ENCODE measurements around the gene SNRK. TPM values are rescaled to one million over a fixed set of nuclear protein-coding genes. Genes with fewer than 3 reads are reported as not detected.
A peak's percentile ranks its signal among the peaks of the same experiment; 100 is the strongest.

The SNRK gene
- total and polyA plus RNA-seq, 2 of the 13 experiments (the other 11 are each of a cell fraction or from before 2014, with no cell fraction given): 11.4 to 16.1 TPM

DNA sequence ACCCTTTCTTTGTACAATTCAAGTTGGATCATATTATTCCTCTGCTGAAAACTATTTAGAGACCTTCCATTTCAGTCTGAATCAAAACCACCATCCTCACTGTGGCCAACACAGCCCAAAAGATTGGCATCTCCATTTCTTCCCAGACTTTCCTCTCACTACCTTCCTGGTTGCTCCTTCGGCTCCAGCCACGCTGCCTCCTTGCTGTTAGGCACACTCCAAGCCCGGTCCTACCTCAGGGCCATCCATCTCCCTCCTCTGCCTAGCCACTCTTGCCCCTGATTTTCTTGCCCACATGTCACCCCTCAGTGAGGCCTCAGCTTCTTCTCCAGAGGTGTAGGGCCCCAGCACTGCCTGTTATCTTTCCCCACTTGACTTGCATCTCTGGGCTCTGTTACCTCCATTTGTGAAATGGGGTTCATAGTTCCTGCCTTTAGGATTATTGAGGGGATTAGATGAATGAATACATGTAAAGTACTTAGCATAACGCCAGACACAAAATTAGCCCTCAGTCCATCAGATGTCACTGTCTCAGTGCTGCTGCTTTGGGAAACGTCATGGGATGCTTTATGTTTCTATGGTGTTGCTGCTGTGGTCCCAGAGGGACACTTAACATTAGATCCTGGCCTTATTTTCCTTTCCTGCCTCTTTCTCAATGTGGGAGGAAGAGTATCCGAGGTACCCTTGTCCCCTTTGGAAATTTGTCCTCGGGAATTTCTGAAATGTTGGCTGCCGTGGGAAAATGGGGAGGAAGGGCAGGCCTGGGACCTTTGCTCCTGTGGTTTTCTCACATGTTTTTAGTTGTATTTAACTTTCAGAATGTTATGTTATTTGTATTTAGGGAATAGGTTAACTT, 31.3 kb downstream of the SNRK start (continued):
- TF ChIP-seq ZNF790 (CRISPR knock-in tag; IDR thresholded peaks at IDR 0.05; ENCODE audit: borderline replicate concordance) (0 out of 2 replicates have a peak, but pooled peaks have one; percentile 39), RFXANK (CRISPR knock-in tag; IDR thresholded peaks at IDR 0.05) (no peak), ETV6 (CRISPR knock-in tag; conservative IDR thresholded peaks at IDR 0.05) (no peak), SIX1 (CRISPR knock-in tag; IDR thresholded peaks at IDR 0.05; ENCODE audit: borderline replicate concordance) (no peak), ZKSCAN8 (CRISPR knock-in tag; IDR thresholded peaks at IDR 0.05; ENCODE audit: borderline replicate concordance) (no peak), MEF2D (CRISPR knock-in tag; IDR thresholded peaks at IDR 0.05) (no peak), KDM4B (CRISPR knock-in tag; IDR thresholded peaks at IDR 0.05) (no peak), ZNF619 (CRISPR knock-in tag; IDR thresholded peaks at IDR 0.05) (0 out of 2 replicates have a peak, but pooled peaks have one; percentile 28), ZNF33A (CRISPR knock-in tag; IDR thresholded peaks at IDR 0.05; ENCODE audit: borderline replicate concordance) (no peak), ZNF530 (CRISPR knock-in tag; IDR thresholded peaks at IDR 0.05; ENCODE audit: low read depth) (no peak), ONECUT2 (CRISPR knock-in tag; IDR thresholded peaks at IDR 0.05) (no peak), ZNF350 (CRISPR knock-in tag; IDR thresholded peaks at IDR 0.05; ENCODE audit: borderline replicate concordance, low read depth) (no peak), PAWR (CRISPR knock-in tag; IDR thresholded peaks at IDR 0.05; ENCODE audit: borderline replicate concordance) (no peak), ZNF274 (CRISPR knock-in tag; IDR thresholded peaks at IDR 0.05) (no peak), ZNF768 (CRISPR knock-in tag; IDR thresholded peaks at IDR 0.05) (no peak)
- TF ChIP-seq, protein P1, sequence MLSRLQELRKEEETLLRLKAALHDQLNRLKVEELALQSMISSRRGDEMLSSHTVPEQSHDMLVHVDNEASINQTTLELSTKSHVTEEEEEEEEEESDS (CRISPR knock-in tag; IDR thresholded peaks at IDR 0.05; ENCODE audit: borderline replicate concordance): no peak
- TF ChIP-seq, protein P2, sequence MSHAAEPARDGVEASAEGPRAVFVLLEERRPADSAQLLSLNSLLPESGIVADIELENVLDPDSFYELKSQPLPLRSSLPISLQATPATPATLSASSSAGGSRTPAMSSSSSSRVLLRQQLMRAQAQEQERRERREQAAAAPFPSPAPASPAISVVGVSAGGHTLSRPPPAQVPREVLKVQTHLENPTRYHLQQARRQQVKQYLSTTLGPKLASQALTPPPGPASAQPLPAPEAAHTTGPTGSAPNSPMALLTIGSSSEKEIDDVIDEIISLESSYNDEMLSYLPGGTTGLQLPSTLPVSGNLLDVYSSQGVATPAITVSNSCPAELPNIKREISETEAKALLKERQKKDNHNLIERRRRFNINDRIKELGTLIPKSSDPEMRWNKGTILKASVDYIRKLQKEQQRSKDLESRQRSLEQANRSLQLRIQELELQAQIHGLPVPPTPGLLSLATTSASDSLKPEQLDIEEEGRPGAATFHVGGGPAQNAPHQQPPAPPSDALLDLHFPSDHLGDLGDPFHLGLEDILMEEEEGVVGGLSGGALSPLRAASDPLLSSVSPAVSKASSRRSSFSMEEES (CRISPR knock-in tag; IDR thresholded peaks at IDR 0.05): peak; percentile 28; the same call in 1 of the 2 replicates
- TF ChIP-seq, protein P3, sequence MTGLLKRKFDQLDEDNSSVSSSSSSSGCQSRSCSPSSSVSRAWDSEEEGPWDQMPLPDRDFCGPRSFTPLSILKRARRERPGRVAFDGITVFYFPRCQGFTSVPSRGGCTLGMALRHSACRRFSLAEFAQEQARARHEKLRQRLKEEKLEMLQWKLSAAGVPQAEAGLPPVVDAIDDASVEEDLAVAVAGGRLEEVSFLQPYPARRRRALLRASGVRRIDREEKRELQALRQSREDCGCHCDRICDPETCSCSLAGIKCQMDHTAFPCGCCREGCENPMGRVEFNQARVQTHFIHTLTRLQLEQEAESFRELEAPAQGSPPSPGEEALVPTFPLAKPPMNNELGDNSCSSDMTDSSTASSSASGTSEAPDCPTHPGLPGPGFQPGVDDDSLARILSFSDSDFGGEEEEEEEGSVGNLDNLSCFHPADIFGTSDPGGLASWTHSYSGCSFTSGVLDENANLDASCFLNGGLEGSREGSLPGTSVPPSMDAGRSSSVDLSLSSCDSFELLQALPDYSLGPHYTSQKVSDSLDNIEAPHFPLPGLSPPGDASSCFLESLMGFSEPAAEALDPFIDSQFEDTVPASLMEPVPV (CRISPR knock-in tag; IDR thresholded peaks at IDR 0.05): no peak
- TF ChIP-seq, protein P4, sequence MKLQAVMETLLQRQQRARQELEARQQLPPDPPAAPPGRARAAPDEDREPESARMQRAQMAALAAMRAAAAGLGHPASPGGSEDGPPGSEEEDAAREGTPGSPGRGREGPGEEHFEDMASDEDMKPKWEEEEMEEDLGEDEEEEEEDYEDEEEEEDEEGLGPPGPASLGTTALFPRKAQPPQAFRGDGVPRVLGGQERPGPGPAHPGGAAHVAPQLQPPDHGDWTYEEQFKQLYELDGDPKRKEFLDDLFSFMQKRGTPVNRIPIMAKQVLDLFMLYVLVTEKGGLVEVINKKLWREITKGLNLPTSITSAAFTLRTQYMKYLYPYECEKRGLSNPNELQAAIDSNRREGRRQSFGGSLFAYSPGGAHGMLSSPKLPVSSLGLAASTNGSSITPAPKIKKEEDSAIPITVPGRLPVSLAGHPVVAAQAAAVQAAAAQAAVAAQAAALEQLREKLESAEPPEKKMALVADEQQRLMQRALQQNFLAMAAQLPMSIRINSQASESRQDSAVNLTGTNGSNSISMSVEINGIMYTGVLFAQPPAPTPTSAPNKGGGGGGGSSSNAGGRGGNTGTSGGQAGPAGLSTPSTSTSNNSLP (IDR thresholded peaks at IDR 0.05; ENCODE audit: low read depth, low read length): no peak
- TF ChIP-seq, protein P5, sequence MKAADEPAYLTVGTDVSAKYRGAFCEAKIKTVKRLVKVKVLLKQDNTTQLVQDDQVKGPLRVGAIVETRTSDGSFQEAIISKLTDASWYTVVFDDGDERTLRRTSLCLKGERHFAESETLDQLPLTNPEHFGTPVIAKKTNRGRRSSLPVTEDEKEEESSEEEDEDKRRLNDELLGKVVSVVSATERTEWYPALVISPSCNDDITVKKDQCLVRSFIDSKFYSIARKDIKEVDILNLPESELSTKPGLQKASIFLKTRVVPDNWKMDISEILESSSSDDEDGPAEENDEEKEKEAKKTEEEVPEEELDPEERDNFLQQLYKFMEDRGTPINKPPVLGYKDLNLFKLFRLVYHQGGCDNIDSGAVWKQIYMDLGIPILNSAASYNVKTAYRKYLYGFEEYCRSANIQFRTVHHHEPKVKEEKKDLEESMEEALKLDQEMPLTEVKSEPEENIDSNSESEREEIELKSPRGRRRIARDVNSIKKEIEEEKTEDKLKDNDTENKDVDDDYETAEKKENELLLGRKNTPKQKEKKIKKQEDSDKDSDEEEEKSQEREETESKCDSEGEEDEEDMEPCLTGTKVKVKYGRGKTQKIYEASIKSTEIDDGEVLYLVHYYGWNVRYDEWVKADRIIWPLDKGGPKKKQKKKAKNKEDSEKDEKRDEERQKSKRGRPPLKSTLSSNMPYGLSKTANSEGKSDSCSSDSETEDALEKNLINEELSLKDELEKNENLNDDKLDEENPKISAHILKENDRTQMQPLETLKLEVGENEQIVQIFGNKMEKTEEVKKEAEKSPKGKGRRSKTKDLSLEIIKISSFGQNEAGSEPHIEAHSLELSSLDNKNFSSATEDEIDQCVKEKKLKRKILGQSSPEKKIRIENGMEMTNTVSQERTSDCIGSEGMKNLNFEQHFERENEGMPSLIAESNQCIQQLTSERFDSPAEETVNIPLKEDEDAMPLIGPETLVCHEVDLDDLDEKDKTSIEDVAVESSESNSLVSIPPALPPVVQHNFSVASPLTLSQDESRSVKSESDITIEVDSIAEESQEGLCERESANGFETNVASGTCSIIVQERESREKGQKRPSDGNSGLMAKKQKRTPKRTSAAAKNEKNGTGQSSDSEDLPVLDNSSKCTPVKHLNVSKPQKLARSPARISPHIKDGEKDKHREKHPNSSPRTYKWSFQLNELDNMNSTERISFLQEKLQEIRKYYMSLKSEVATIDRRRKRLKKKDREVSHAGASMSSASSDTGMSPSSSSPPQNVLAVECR (CRISPR knock-in tag; IDR thresholded peaks at IDR 0.05; ENCODE audit: borderline replicate concordance): no peak; the same call in 1 of the 2 replicates

All from HepG2 (cell line).